GM21529 (cell line): ENCODE data around the gene CERS2.

Source experiments
- ATAC-seq: cut with Tn5 transposase; IDR thresholded peaks from one replicate; pipeline ENCODE4 v1.9.1; 2021; ENCODE audit not compliant: unreplicated experiment

CERS2 gene, protein sequence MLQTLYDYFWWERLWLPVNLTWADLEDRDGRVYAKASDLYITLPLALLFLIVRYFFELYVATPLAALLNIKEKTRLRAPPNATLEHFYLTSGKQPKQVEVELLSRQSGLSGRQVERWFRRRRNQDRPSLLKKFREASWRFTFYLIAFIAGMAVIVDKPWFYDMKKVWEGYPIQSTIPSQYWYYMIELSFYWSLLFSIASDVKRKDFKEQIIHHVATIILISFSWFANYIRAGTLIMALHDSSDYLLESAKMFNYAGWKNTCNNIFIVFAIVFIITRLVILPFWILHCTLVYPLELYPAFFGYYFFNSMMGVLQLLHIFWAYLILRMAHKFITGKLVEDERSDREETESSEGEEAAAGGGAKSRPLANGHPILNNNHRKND

DNA sequence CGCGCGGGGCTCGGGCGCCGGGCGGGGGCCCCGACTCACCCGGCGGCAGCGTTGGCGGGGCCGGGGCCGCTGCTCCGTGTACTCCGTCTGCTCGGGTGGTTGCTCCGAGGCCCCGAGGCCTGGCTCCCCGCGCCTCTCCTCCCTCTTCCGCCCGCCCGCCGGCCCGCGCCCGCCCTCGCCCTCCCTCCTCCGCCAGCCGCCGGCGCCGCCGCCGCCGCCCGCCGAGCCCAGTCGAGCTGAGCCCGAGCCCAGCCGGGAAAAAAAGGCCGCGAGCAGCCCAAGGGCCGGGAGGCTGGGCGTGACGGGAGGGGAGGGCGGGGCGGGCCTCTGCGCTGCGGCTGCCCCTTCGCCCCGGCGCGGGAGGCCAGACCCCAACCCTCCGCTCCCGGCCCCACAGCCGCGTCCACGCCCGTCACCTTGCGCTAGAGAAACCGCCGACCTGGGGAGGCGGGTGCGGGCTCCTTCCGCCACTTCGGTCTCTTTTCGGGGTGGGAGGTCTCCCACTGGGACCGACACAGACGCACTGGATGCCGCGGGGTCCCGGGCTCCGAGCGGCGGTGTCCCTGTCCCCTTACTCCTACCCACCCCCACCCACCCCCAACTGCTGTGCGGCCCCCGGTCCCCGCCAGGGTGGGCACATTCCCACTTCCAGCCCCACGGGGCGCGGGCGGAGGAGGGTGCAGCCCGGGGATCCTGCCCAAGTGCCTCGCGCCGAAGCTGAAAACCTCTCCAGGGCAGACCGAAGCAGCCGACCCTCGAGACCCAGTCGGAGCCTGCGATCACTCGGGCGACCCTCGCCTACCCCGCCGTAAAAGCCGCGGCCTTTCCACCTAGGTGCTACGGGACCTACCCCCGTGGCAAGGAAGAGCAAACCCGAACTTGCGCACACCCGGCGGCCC is at the start of gene CERS2:
Gene CERS2, minus strand, starts transcription at position 256 of the 899 bp plus-strand sequence. CDS start 5,745 bp downstream, outside the sequence.
- peak; percentile 57 for ATAC-seq

DNA sequence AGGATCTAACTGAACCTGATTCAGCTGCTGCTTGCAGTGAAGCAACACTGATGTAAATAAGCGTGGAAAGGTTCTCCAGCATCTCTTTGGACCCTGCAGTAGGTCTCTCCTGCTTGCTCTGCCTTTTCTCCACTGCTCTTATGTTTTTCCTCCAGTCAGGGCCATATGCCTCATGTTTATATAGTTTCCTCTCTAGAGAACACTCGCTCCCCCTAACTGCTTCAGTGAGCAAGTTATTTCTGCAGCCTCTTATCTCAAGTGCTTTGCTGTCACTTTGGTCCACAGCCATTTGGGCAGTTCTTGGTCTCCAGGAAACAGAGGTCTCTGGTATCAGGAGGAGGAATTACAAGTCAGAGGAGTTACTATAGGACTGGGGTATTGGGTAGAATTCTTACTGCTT is 38.9 kb upstream of the CERS2 start:
- ATAC-seq: no peak

DNA sequence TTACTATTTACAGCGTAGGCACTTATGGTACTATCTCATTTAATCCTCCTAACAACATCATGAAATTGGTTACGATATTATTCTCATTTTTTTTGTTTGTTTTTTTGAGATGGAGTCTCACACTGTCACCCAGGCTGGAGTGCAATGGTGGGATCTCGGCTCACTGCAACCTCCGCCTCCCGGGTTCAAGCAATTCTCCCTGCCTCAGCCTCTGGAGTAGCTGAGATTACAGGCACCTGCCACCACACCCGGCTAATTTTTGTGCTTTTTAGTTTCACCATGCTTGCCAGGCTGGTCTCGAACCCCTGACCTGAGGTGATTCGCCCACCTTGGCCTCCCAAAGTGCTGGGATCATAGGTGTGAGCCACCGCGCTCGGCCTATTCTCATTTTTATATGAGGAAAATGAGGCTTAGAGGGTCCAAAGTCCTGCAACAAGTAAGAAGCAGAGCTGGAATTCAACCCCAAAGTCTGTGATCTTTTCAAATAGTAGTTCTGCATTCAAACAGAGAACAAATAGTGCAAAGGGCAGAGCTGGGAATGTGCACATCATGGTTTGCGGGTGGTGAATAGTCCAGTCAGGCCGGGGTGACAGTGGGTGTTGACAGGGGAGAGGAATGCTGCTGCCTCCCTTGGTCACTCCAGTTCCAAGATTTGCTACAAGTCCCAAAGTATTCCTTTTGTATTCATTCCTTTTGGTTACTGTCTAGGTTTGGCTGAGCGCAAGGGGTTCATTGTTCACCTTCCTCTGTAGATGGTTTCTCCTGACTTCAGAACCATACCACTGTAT is 38.2 kb upstream of the CERS2 start:
- no peak for ATAC-seq

DNA sequence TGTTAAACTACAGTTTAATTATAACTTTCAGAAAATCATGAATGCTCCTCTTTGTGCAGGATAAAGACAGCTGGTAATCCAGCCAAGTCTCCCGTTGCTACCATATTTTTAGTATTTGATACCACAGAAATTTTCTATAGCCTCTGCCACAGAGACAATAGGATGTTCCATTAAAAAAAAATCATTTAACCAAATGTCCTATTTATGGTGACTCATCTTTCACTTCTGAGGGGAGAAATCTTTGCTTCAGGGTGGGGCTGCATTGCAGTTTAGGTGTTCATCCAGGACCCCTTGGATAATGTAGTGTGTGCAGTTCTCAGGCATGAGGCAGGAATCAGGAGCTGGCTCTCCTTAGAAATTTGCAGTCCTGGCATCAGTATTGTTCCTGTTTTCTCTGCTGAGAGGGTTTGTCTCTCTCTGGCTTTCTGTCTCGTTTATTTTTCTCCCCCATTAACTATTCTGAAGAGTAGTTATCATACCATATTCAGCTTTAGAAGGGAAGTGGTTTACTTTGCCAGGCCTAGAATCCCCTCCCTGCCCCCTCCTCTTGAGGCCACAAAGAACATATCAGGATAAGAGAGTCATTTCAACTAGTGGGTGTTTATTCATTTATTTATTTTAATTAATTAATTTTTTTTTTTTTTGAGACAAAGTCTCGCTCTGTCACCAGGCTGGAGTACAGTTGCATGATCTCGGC is 36.7 kb upstream of the CERS2 start:
- ATAC-seq: no peak

DNA sequence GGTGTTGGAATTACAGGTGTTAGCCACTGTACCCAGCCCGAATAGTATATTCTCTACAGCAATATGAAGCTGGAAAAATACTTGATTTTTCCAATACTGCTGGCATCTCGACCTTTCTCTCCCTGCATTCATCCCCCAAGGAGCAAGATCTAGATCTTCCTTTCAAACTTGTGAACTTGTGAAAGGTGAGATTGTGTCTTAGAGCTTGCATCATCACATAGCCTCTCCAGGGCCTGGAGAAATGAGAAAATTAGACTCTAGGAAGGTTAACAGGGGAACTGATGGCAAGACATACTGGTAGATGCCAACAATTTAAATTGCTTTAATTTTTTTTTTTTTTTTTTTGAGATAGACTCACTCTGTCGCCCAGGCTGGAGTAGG is 35.7 kb upstream of the CERS2 start:
- no peak for ATAC-seq

DNA sequence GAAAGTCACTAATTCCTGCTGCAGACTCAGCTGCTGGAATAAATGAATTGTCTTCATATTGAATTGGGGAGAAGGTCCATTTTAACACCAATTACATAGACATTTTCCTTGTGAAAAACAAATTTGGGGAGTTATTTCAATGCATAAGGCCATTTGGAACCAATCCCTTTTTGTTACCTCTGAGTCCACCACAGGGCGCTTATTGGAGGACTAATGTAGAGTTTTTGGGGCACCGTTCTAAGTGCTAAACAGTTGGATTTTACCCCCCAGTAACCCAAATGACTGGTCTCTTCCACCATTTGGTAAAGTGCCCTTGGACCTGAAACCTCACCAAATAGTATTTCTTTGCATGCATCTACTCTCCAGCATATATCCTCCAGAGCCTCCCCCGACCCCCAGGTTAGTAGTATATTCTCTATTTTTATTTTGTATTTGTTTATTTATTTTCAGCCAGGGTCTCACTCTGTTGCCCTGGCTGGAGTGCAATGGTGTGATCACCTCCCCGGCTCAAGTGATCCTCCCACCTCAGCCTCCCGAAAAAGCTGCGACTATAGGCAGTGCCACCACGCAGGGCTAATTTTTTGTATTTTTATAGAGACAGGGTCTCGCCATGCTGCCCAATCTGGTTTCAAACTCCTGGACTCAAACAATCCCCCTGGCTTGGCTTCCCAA is 35.2 kb upstream of the CERS2 start:
- ATAC-seq: no peak

DNA sequence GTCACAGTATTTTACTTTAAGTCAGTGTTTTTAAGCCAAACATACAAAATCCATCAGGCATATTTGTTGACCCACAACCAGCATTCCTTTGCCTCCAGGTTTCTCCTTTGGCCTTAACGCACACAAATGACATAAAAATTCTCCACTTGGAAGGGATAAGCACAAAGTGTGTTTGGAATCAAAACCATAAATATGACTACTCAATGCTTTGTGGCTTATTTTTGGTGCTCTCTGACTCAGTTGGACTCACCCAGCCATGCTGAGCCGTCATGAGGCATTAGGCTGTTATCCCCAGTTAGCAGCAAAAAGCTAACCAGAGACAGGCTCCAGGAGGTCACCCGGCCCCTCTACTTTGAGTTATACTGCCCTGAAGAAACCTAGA is 34.6 kb upstream of the CERS2 start:
- no peak for ATAC-seq

DNA sequence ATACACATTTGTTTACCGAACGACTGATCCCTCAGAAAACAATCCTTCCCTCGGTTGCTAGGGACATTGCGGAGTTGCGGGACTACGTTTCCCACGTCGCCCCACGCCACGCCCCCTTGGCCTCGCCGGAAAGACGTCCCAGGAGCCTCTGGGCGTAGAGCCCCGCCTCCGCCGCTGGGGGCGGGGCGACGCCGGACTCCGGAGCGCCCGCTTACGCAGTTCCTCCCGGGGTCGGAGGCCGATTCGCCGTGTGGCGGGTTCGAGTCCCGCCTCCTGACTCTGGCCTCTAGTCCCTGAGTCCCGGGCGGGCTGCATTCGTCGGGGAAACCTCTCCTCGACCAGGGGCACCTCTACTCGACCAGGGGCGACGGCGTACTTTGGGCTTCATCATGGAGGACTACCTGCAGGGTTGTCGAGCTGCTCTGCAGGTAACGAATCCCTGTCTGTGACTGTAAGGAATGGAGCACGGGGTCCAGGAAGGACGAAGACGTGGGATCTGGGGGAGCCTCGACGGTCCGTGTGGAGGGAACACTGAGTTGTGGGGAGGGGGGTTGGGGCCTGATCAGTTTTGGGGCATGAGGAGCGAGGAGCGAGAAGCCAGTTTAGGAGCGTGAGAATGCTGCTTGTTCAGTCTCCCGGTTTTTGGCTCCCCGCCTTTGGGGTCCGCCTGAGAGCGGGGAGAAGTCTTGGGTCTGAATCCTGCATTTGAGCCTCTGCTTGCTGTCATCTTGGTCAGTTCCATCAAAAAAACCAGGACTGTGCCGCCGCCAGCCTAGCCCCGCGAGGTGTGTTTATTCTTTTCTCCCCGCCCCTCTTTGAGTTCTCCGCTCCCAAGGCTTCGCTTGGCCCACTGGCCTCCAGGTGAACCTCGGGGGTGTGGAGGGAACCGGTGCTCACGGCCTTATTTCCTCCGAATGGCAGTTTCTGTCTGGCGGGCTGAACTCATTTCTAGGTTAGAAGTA is 33.9 kb upstream of the CERS2 start, which contains the start of gene PRUNE1:
Gene PRUNE1, plus strand, starts transcription at position 206 of the 962 bp plus-strand sequence. Its CDS starts 184 bp downstream, at position 390.
- peak; percentile 66 for ATAC-seq

DNA sequence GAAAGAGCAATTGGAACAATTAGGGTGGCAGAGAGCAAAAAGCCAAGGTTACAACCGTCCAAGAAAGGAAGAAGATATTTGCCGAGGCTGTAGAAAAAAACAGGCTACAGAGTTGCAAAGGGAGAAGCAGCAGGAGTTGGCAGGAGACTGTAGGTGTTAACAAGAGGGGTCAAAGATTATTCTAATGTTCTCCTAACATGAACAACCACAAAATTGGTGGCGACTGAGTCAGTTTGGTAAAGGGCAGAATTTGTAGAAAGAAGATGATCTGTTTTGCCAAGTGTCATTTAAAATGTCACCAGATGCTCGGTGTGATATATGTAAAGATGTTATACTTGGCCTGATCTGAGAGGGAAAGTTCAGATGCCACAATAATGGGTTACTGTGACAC is 33.2 kb upstream of the CERS2 start:
- ATAC-seq: no peak

DNA sequence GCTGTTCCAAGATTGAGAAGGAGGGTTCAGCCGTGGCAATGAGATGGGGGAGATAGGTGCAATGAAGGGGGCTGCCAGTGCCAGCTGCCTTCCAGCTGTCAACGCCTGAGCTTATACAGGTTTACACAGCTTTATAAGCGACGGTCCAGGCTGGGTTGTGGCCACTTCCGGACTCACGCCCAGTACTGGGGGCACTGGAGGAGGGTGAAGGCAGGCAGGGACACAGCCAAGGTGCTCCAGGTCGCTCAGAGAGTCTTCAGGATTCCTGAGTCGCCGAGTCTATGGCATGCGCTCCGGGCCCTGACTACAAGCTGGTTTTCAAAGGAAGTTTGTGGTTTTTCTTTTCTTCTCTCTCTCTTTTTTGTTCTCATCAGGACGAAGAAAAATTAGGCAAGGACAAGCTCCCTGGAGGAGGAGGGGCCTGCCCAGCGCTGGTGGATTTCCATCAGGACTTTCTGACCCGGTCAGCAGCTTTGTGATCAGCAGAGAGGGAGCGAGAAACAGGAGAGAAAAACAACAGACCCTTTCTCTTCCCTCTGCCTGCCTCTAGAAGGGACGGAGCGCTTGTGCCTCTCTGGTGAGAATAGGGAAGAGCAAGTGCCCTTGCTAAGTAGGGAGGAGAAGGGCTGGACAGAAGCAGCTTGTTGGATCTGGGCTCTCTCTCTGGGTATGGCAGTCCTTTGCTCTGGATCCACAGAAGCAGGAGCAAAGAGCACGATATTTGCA is 31.9 kb upstream of the CERS2 start, which contains the start of gene MINDY1:
Gene MINDY1, minus strand, starts transcription at position 576 of the 726 bp plus-strand sequence. CDS start 4,285 bp downstream, outside the sequence.
- no peak for ATAC-seq

DNA sequence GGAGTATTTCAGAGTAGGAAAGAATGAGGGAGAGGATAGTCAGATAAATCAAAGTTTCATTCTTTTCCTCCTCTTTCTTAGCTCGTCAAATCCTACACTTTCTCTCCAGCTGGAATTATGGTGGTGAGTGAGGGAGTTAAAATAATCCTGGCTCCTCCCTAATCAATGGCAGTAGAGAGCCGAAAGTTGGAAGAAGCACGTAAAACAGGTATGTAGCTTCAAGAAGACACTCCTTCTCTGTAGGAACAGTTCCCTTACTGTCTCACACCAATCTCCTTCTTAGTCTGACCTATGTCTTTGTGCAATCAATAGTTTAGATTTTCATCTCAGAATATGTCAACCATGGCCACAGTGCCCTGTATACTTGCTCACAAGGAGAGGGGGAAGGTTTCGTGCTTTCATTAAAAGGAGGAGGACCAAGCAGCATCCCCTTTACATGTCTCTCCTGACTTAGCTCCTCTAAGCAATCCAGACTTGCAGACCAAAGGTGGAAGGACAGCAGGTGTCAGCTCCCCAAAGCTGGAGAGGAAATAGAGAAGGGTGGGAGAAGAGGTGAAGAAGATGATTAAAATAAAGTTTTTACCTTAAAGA is 31.2 kb upstream of the CERS2 start:
- no peak for ATAC-seq

DNA sequence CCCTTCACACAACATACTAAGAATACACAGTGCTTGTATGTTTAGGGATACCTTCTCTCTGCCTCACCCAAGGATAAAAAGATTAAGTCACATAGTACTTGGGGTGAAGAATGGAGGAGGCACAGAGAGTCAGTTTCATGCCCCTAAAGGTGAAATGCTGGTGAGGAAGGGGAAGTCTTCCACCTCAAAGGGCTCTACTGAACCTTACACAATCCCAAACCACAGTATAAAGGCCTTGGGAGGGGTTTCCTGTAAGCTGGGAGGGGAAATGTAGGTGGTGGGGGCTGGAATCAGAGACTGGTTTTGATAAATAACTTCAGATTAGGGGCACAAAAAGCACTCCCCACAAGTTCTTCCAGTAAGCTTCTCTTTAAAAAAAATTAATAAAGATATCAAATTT is 28.5 kb upstream of the CERS2 start:
- no peak for ATAC-seq

DNA sequence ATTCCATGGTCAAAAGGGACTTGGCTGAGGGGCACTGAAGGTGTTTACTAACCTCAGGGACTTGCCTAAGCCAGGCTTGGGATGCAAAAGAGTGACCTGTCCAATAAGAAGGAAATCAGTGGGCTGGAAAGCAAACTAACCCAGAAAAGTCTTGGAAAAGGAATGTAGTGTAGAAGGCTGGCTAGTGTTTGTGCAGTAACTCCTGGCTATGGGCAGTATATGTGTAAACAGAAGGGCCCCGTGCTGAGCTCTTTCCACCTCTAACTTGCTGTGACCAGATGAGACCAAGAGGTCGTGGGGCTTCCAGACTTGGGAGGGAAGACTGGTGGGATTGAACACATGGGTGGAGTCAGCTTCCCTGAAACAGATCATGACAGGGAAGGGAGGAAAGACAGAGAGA is 28.0 kb upstream of the CERS2 start:
- no peak for ATAC-seq

DNA sequence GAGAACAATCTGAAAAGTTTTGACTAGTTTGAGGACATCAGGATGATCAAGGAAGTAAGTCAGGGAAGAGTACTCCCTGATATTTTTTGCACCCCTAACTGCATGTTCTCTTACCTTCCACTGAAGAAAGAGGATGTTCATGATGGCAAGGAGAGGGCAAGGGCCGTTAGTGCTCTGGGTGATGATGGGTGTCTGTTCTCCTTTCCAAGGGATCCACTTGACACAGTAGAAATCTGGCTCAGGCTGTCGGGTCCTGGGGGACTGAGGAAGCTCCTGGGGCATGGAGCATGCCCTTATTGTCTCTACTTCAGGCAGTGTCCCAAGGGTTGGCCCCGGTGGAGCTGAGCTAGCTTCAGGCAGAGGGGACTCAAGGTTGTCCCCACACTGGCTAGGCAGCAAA is 27.4 kb upstream of the CERS2 start:
- ATAC-seq: no peak

DNA sequence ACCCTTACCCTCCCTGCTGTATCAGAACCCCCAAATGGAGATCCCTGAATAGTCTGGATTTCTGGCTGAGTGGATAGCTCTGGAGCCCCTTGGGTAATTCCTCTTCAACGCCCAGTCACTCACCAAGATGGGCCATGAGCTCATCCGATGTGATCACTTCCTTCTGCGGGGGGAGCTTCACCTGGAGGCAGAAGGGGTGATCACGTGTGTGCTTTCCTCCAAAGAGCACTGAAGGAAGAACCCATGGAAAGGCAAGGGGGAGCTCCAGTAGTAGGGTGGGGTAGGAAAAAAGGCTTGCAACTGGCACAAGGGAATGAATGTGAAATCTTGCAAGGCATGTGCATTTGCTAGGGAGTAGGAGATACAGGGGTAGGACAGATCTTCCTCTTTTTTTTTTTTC is 27.0 kb upstream of the CERS2 start:
- no peak for ATAC-seq

DNA sequence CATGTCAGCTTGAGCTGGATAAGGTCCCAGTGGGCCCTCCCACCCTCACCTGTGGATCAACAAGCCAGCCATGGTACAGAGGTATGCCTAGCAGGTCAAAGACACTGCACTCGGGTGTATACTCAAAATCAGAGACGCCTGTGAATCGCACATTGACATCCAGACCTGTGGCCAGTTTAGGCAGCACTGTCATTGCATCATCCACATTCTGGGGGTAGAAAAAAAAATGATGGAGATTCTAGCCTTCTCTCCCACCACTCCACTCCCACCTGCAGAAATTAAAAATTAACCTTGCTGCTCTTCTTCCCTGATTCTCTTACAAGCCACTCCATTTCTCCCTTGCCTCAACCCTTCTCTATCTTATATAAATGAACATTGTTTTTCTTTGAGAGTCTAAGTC is 25.8 kb upstream of the CERS2 start:
- ATAC-seq: no peak

DNA sequence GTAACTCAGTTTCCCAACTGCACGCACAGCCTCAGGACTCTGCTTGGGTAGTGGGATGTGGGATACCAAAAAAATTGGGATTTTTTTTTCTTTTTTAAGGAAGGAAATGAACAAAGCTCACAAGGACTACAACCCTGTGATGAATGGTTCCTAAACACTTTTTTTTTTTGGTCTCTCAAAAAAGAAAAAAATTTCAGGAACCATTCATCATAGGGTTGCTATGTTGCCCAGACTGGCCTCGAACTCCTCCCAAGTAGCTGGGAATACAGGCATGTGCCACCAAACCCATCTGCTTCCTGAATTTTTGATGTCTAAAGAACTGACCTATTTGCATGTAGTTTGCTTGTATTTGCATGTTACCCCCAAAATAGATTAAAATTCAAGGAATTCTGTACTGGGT is 25.3 kb upstream of the CERS2 start:
- ATAC-seq: no peak
